Measurements from ENCODE around the gene RAB4B.
"Not testable (repeated sequence)": the region's sequence is repeated elsewhere in the genome, so short reads cannot be mapped to it uniquely, and the experiment has no call there.

The RAB4B gene

DNA sequence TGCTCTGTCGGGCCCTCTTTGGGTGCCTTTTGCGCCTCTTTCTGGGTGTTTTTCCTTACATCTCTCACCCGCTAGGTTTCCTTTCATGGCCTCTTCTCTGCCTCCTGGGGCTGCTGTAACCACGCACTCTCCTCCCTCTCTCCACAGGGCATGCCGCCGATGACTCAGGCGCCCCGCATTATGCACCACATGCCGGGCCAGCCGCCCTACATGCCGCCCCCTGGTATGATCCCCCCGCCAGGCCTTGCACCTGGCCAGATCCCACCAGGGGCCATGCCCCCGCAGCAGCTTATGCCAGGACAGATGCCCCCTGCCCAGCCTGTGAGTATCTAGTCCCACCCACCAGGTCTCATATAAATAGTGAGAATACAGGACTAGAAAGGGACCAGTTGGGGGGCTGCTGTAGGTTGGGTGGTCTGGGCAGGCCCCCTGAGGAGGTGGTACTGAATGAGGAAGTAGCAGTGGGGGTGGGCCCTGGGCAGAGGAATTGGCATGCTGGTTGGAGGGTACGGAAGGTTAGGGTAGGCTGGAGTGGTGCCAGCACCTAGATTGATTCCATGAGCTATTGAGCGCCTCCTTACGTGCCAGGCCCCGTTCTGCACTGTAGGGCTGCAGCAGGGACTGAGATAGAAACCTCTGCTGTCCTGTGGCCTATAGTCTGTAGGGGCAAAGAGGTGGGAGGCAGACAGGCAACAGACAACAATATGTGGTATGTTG lies 15.1 kb upstream of the RAB4B start:
- Histone ChIP-seq H3K4me3 (no peak overlapping the region), H3K27ac (no peak overlapping the region), H3K27me3 (no peaks in the 10 kb centered on the region), H3K9me3 (no peaks in the 10 kb centered on the region), H3K36me3 (peaks cover 90 to 100% (median 95%) of the 10 kb centered on the region in 3 donors), H3K4me1 (no peaks in the 10 kb centered on the region)
- DNase-seq, result no peak
- intact Hi-C loops (cut with DNase I; ENCODE audit: low total_unique reads), result no loop called here
- TF ChIP-seq, protein P1, sequence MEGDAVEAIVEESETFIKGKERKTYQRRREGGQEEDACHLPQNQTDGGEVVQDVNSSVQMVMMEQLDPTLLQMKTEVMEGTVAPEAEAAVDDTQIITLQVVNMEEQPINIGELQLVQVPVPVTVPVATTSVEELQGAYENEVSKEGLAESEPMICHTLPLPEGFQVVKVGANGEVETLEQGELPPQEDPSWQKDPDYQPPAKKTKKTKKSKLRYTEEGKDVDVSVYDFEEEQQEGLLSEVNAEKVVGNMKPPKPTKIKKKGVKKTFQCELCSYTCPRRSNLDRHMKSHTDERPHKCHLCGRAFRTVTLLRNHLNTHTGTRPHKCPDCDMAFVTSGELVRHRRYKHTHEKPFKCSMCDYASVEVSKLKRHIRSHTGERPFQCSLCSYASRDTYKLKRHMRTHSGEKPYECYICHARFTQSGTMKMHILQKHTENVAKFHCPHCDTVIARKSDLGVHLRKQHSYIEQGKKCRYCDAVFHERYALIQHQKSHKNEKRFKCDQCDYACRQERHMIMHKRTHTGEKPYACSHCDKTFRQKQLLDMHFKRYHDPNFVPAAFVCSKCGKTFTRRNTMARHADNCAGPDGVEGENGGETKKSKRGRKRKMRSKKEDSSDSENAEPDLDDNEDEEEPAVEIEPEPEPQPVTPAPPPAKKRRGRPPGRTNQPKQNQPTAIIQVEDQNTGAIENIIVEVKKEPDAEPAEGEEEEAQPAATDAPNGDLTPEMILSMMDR (IDR thresholded peaks at IDR 0.05), result no peak

GRCh38 chr19:40763526-40763925 lies 14.5 kb upstream of the RAB4B start:
- Histone ChIP-seq H3K27me3 (no peaks in the 10 kb centered on the region), H3K9me3 (no peaks in the 10 kb centered on the region), H3K4me1 (no peaks in the 10 kb centered on the region), H3K27ac (no peak overlapping the region), H3K36me3 (peaks cover 84 to 100% (median 89%) of the 10 kb centered on the region in 3 donors), H3K4me3 (no peak overlapping the region)
- intact Hi-C loops (cut with DNase I; ENCODE audit: low total_unique reads), result no loop called here
- TF ChIP-seq, protein P1 (IDR thresholded peaks at IDR 0.05), result no peak
- DNase-seq, result no peak

- DNase-seq, result no peak
- intact Hi-C loops (cut with DNase I; ENCODE audit: low total_unique reads), result no loop called here
- H3K36me3 ChIP-seq, result peaks cover 79 to 100% (median 85%) of the 10 kb centered on the region in 3 donors
Observed at GRCh38 chr19:40763963-40764362, 14.1 kb upstream of the RAB4B start.

DNA sequence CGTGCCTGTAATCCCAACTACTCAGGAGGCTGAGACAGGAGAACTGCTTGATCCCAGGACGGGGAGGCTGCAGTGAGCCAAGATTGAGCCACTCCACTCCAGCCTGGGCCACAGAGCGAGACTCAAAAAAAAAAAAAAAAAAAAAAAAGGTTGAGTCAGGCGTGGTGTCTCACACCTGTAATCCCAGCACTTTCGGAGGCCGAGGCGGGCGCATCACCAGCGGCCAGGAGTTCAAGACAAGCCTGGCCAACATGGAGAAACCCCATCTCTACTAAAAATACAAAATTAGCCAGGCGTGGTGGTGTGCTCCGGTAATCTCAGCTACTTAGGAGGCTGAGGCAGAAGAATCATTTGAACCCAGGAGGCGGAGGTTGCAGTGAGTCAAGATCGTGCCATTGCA lies 11.7 kb upstream of the RAB4B start:
- intact Hi-C loops (cut with DNase I; ENCODE audit: low total_unique reads); H3K27ac ChIP-seq; H3K4me3 ChIP-seq; H3K4me1 ChIP-seq; H3K27me3 ChIP-seq; DNase-seq; H3K9me3 ChIP-seq: not testable (repeated sequence)
- peaks cover 56 to 80% (median 62%) of the 10 kb centered on the region in 3 donors for H3K36me3 ChIP-seq

More at GRCh38 chr19:40763963-40764362, 14.1 kb upstream of the RAB4B start:
- H3K27me3 ChIP-seq, result no peaks in the 10 kb centered on the region
- H3K4me3 ChIP-seq, result no peak overlapping the region
- TF ChIP-seq, protein P1 (IDR thresholded peaks at IDR 0.05), result no peak
- no peaks in the 10 kb centered on the region for H3K9me3 ChIP-seq
- H3K4me1 ChIP-seq, result no peaks in the 10 kb centered on the region
- no peak overlapping the region for H3K27ac ChIP-seq

DNA sequence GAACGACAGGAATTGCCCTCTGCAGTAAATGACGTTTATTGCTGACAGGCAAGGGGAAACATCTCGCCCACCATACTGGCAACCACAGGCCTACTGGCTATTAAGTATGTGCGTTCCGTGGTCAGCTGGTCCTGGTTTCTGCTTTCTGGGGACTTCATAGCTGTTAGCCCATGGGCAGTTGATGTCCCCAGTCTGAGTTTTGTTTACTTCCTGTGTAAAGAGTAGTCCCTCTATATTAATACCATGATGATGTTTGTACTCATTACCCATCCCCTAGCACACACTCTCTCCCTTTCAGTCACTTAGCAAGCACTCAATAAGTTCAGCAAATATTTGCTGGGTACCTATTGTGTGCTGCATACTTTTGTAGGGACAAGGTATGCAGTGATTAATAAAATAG lies 9.2 kb upstream of the RAB4B start:
- H3K9me3 ChIP-seq, result no peaks in the 10 kb centered on the region
- peaks cover 32 to 55% (median 37%) of the 10 kb centered on the region in 3 donors for H3K36me3 ChIP-seq
- TF ChIP-seq, protein P1 (IDR thresholded peaks at IDR 0.05), result no peak
- intact Hi-C loops (cut with DNase I; ENCODE audit: low total_unique reads), result no loop called here
- no peak overlapping the region for H3K27ac ChIP-seq
- no peak for DNase-seq
- H3K27me3 ChIP-seq, result no peaks in the 10 kb centered on the region
- H3K4me1 ChIP-seq, result no peaks in the 10 kb centered on the region
- no peak overlapping the region for H3K4me3 ChIP-seq

- H3K9me3 ChIP-seq; H3K4me3 ChIP-seq; H3K27ac ChIP-seq; DNase-seq; H3K4me1 ChIP-seq; H3K27me3 ChIP-seq; intact Hi-C loops (cut with DNase I; ENCODE audit: low total_unique reads): not testable (repeated sequence)
- H3K36me3 ChIP-seq, result peaks cover 10 to 31% (median 13%) of the 10 kb centered on the region in 3 donors
Observed at GRCh38 chr19:40771101-40771862, 6.8 kb upstream of the RAB4B start.
